Hepatic stellate cell (primary cell): ENCODE results near the gene PHYH.
"Not testable (repeated sequence)": the region's sequence is repeated elsewhere in the genome, so short reads cannot be mapped to it uniquely, and the experiment has no call there.

Experiments used
- DNase-seq: peaks from one replicate; pipeline ENCODE4 v3.0.0; 2011; ENCODE audit warnings: low spot score

Gene PHYH

DNA sequence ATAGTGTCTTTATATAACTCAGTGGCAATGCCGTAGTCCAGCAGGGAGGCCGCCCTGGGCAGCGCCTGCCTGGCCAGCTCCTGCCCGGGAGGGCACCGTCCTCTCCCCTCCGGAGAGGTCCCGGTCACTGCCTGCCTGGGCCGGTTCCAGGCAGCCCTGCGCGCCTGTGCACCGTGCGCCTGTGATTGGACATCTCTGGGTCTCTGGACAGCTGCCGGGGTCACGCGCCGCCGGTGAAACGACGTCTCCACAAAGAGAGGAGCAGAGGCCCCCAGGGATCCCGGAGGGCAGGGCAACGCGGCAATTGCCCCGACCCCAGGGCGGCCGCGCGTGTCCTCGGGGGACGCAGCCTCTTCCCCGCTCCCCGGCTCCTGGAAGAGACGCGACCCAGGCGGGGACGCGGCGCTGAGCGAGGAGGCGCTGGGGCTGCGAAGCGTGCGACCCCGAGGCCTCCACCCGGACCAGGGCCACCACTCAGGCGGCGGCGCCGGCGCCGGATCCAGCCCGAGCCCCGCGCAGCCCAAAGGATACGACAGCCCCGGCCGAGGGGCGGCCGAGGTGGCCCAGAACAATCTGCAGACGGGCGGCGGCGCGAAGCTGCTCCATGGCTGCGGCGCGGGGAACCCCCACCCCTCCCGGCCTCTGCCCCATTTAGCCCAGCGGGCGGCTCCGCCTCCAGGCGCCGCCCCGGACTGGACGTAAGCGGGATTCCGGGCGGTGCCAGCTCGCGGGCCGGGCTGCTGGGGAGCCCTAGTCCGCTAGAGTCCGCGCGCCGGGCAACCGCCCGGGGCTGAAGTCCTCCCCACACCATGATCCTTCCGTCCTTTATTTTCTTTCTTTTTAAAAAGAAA lies at the start of gene PHYH:
TSS of gene PHYH (minus strand) at position 628 of the 851 bp plus-strand sequence. CDS start at position 606, 22 bp downstream.
- DNase-seq, result peak; percentile 91

DNA sequence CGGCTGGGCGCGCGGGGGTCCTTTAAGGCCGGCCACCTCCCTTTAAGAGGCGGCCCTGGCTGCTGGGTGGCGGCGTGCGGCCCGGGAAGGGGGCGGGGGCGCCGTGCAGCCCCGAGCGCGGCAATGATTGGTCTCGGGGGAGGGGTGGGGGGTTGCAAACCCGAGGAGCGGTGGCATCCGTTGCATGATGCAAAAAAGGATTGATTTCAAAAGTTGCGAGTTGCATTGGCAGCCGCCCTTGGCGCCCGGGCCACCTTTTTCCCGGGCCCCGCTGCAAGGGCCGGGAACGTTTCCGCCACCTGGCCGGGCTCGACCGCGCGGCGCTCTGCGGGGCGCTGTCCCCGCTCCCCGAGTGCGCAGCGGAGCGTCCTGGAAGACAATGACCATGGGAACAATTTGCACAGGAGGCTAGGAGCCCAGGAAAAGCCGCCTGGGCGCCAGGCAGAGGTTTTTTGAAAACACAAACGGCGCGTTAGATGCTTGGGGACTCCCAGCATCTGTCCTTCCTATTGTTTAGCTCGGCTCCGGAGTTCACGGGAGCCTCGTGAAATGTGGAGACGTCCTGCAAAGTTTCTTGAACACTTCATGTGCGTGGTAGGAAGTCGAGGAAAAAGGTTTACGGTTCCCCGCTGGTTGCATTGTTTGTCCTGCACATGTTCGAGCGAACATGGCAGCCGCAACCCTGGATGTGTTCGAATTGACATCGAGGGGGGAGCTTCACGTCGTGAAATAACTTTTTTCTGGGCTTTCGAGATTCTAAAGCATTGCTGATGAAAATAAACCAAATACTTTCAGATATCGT lies 48.6 kb upstream of the PHYH start, which contains the start of gene SEPHS1:
TSS of gene SEPHS1 (minus strand) at position 78 of the 802 bp plus-strand sequence. CDS start 3,343 bp downstream, outside the sequence.
- DNase-seq, result peak; percentile 81

DNA sequence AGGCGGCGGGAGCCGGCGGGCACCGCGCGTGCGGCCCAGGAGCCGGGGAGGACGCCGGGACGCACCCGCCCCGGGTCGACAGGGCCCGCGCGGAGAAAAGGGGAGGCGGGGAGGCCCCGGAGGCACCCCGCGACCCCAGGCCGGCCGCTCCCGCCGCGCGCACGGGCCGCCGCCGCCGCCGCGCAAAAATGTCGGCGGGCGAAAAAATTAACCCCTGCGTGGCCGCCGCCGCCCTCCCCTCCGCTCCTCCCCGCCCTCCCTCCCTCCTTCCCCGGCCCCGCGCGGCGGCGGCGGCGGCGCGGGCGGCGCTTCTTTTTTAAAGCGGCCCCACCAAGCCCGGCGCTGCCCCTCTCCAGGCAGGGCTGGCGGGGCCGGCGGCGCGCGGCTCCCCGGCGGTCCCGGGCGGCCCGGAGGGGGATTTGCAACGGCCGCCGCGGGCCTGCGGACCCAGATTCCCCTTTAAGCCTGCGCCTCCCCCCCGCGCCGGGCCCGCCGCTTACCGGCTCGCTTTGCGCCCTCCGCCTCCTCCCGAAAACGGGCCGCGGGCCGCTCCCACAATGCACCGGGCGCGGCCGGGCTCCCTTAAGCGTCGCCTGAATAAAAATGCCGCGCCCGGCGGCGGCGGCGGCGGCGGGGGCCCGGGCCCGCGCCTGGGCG lies 47.8 kb upstream of the PHYH start:
- DNase-seq, result peak; percentile 73

DNA sequence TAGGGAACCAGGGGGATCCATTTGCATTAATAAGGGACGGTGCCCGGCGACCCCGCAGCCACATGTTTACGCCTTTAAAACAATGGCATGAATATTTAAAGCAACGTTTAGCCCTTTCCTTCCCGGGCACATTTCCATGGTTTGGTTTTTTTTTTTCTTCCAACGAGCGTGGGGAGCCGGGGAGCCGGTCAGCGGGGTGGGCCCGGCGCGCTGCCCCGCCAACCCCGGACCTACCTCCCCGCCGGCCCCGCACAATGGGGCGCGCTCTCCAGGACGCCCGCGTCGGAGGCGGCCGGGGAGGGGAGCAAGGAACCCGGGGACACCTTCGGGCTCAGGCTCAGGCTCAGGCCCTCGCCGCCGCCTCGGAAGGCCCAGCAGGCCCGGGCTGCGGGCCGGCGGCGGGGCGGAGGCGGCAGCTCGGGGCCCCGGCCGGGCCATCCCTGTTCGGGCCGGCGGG lies 47.2 kb upstream of the PHYH start:
- no peak for DNase-seq

DNA sequence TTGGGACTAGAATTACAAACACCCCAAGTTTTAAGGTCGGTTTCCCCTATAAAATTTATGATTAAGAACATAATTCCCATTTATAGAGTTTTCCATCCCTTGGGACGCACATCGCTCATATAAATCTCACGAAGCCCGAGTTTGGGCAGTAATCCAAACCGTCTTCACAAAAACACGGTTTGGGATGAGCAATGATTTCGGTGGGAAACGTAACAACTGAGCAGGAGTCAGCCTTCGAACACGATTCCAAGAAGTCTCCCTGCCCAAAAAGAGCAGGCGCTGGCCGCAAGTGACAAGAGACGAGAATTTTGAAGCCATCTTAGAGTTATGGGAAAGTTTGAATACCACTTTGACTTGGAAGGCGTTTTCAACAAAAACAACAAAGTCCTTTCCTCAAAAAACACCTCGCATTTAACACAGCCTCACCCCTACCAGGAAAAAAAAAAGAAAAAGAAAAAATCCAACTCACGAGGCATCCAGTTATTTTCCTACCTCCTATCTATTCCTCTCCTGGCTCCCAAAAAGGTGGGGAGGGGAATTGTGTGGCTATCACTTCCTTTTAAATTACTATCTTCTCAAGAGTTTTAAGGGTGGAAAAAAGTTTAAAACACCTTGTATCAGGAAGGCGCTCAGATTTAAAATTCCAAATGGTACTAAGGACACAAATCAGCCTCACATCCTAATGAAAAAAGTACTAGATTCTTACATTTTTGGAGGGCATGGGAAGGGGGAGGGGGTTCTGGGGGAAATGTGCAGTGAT lies 46.6 kb upstream of the PHYH start:
- peak; percentile 61 for DNase-seq

DNA sequence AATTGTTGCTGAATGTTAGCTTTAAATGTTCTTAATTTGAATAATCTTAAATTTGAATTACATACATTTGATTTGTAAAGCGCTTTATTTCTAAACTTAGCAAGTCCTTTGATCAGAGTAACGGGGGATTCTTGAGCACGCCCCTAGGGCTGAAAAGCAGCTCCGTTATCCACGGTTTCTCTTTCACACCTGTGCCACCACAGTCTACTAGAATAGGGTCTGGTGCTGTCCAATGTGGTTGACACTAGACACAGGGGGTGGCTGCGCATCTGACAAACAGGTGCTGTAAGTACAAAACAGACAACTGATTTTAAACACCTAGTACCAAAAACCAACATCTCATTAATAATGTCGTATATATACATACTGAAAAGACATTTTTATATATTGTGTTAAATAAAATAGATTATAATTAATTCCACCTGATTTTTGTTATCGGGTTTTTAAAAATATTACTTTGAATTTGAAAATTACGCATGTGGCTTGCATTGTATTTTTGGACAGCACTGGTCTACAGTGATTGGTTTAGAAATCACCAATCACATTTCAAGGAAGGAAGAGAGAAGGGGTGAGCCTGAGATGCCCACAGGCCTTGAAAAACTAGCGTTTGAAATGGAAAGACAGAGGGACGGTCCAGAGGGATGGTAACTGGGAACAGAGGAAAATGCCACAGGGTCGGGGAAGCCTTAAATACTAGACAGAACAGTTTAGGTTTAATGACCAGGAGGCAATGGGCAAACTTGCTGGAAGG lies 40.9 kb upstream of the PHYH start:
- DNase-seq, result no peak

DNA sequence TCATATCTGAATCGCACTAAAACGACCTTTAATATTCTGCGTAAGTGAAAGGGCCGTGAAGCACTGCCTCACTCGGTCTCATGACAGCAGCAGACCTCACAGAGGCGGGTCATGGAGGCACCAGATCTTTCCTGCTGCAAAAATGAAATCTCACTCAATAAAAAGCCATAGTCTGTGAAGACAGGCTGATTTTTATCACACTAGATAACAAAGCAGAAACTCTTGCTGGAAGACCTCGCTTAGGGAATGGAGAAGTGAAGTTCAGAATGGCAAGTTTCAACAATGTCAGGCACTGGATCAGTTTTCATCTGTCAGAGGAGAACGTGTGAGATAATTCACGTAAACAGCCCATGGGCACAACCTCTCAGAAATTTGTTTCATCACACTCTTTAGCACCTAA lies 40.2 kb upstream of the PHYH start:
- no peak for DNase-seq

DNA sequence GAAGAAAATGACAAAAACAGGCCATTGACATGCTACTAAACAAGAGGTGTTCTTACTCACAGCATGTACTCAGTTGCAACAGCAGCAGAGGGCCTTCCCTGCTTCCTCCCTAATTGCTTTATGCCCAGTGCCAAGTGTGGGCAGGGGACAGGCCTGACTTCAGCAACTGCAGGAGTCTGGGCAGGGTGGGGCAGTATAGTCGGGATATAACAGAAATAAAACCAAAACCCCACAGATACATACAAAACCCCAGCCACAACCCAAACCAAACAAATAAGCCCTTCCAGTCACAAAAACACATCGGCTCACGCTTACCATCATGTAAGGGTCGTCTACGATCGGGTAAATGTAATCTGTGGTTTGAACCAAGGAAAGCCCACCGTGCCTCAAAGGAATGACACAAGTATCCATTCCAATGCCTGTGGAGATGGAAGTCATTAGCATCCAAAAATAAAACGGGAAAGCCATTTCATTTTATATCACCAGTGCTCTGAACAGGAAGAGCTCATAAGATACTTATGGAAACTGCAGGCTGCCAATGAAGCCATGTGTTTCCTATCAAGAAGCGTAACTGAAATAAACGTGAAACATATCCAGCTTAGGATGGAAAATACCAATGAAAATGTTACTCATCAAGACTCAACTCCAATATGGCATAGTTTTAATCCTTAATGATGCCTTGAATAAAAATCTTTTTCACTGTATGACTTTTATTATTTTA lies 38.7 kb upstream of the PHYH start:
- peak; percentile 23 for DNase-seq

DNA sequence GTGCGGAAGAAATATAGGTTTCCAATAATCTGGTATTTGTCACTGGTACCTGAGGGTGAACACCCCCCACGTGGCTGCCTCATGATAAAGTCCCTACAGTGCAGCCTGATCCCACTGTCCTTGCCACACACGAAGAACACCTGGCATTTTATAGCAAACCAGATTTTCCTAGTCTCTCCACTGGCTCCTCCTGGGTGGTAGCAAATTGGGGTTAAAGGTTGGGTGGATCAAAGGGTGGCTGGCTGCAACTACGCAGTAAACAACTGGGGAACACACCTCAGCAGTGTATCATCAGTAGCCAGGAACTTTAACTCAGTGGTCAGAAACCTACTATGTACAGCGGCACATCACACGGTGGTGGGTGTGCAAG lies 37.9 kb upstream of the PHYH start:
- DNase-seq, result no peak

DNA sequence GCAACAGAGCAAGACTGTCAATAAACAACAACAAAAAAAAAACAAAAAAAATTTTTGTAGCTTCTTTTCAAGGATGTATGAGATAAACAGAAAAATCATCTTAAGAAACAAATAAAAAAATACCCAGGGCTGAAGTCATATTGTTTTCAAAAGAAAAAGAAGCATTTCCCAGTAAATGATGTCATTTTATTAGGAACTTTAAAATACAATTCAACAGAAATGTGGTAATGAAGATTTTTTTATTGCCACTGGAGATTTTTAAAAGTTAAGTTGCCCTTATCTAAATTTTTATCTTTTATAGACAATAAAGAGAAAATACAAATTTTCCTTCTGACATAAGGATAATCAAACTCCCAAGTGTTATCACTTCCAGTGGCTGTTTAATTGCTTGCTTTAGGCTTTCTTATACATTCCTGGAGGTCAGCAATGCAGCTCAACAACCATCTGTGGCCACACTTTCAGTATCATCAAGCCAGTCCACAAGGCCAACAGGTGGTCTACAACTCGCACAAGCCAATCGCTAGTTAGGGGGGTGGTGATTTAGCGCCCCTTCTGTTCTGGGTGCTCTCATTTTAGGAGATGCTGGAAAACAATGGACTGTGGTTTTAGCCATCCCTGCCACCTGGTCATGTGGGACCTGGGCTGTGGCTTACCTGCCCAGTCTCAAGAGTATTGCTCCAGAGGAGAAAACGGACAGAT lies 37.4 kb upstream of the PHYH start:
- no peak for DNase-seq

DNA sequence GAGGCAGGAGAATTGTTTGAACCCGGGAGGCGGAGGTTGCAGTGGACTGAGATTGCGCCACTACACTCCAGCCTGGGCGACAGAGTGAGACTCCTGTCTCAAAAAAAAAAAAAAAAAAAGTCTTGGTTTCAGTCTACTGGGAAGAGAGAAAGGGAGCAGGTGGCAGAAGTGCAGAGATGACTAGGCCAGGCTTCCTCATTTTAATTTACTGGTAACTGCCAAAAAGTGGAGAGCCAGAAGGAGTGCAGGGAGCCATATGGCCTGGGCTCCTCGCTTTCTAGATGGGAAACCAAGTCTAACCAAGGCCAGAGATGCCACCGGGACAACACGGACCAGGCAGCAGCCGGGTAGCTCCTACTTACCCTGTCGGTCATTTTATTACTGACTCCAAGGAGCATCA lies 36.0 kb upstream of the PHYH start:
- no peak for DNase-seq

DNA sequence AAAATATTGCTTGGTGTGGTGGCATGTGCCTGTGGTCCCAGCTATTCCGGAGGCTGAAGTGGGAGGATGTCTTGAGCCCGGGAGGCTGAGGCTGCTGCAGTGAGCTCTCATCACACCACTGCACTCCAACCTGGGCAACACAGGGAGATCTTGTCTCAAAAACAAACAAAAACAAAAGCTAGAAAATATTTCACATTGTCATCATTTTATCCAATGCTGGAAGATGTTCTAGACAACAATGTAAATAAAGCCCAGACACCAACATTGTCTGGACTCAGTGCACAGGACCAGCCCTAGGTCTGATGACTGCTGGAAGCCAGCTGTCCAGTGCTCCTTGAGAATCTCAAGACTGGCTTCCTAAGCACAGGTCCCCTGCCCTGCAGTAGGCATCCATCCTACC lies 34.7 kb upstream of the PHYH start:
- no peak for DNase-seq

DNA sequence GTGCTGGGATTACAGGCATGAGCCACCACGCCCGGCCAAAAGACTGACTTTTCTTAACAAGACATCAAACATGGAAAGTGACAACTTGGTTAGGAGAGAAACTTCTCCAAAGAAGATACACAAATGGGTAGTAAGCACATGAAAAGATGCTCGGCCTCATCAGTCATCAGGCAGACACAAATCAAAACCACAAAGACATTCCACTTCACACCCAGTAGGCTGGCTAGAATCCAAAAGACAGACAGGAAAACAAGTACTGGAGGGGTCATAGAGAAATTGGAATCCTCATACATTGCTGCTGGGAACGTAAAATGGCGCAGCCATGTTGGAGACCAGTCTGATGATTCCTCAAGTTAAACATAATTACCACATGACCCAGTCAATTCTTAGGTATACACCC lies 31.8 kb upstream of the PHYH start:
- DNase-seq, result no peak

DNA sequence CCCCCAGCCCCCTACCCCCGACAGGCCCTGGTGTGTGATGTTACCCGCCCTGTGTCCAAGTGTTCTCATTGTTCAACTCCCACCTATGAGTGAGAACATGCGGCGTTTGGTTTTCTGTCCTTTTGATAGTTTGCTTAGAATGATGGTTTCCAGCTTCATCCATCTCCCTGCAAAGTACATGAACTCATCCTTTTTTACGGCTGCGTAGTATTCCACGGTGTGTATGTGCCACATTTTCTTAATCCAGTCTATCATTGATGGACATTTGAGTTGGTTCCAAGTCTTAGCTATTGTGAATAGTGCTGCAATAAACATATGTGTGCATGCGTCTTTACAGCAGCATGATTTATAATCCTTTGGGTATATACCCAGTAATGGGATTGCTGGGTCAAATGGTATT lies 31.1 kb upstream of the PHYH start:
- DNase-seq, result not testable (repeated sequence)

DNA sequence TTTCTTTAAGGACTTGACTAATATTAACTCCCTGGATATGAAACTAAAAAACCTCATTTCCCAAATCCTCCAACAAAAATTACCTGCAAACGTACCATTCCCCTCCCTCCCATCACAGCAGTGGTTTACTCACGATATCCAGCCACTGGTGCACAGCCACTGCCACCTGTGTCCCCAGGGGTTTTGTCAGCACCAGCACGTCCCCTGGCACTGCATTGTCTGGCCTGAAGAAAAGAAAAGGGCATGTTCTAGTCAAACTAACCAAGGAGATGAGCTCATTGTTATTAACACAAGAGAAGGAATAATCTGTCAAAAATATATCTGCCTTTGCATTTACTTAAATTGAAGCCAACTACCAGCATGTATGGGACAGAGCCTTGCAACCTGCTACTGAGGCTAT lies 29.7 kb upstream of the PHYH start:
- DNase-seq, result no peak

DNA sequence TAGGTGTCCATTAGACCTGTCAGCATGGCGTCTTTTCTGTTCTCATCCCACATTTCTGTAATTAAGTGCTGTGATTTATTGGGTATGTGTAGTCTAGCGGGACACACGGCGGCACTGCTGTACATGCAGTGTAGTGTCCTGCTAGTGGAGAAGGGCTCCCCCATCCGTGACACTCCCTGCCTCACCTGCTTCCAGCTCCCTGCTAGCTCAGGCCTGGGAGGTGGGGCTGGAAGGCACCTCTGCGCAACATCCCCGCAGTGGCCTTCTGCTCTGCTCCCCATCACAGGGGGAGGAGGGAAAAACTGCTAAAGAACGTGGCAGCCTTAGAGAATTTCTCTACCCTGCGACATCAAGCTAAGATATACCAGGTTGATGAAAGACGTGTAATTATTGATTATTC lies 28.7 kb upstream of the PHYH start:
- no peak for DNase-seq

DNA sequence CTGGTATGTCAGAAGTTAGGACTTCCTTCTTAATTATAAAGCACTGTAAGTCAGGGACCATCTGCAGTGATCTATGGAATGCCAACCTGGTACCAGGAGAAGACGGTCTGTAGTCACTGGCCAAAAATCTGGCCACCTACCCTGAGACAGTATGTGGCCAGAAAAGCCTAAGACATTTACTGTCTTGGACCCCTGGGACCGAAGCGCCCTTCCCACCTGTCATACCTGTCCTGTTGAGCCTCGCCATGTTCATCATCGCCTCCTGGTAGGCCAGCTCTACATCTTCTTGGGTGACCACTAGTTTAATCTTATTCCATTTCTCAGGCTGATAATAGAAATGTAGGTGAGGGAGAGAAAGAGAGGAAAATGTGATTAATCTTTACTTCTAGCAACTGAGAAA lies 28.3 kb upstream of the PHYH start:
- no peak for DNase-seq

DNA sequence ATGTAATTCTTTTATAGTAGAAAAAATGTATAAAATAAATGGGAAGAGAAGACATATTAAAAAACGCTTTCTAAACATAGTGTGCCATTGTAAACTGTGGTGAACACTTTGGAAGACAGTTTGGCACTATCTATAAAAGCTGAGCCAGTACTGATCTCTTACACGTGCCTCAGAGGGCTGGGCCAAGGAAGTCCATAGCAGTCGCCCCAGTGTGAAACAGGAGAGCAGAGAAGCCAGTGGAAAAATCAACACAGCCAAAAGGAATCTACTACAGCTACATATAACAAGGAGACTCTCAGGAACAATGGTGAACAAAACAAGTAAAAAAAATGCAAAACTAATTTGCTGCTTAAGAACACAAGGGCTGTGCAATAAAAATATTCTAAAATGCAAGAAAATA lies 27.7 kb upstream of the PHYH start:
- no peak for DNase-seq

DNA sequence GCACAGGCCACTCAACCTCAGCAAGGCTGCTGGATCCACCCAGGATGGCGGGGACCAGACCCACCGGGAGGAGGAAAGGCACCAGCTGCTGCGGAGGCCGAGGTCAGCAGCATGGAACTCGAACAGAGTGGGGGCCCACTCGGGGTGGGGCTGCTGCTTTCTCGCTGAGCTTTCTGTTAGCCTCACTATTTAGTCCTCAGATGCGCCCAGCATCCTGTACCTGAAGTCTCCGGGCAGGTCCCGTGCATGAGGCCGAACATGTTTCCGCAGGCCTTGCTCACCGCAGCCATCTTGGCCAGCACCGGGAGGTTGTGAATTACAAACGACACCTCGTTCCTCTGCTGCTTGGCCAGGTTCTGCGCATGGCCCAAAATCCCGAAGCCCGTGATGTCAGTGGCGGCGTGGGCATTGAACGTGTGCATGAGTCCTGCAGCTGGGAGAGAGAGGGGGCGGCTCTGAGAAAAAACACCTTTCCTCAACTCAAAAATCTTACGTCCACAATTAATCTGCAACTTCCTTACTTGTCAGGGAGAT lies 22.8 kb upstream of the PHYH start:
- DNase-seq, result no peak

DNA sequence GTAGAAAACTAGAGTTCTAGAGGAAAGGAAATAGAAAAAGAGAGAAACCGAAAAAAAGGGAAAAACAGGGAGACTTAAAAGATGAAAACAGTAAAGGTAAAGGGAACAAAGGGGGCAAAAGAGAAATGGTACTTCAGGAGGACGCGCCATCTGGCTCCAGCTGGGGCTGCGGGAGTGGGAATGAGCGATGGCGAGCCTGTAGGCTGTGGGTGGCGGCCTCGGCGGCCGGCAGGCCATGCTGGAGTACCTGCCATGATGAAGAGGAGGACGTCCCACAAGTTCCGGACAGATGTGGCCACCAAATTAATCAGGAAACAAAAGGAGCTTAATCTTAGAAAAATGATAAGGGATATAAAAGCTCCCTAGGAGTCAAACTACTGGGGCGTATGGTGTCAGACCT lies 21.7 kb upstream of the PHYH start:
- DNase-seq, result no peak
